Dermis blood vessel endothelial cell (primary cell): ENCODE measurements around the gene BCCIP. TPM values are rescaled to one million over a fixed set of nuclear protein-coding genes. Genes with fewer than 3 reads are reported as not detected.
A peak's percentile ranks its signal among the peaks of the same experiment; 100 is the strongest.

Source experiments
- DNase-seq: peaks from one replicate; pipeline ENCODE4 v3.0.0; 2010
- total RNA-seq: library from RNA; depleted of rRNA; stranded (reverse); fragments of >200 nt; gene quantifications from 2 replicates; pipeline ENCODE4 v1.2.3, GENCODE V29; 2014

BCCIP gene
- total RNA-seq: 46.1 and 61.8 TPM in 2 replicates

GRCh38 chr10:125822878-125823662 lies at the start of gene BCCIP, which contains the start of gene UROS:
BCCIP (plus strand) TSS chr10:125823546; CDS start chr10:125823558, 12 bp downstream.
UROS (minus strand) TSS chr10:125823258; CDS start chr10:125816499, 6,759 bp downstream.
- DNase-seq: peak; percentile 94

- peak; percentile 30 for DNase-seq
Observed at GRCh38 chr10:125773687-125774543, 49.4 kb upstream of the BCCIP start.

DNA sequence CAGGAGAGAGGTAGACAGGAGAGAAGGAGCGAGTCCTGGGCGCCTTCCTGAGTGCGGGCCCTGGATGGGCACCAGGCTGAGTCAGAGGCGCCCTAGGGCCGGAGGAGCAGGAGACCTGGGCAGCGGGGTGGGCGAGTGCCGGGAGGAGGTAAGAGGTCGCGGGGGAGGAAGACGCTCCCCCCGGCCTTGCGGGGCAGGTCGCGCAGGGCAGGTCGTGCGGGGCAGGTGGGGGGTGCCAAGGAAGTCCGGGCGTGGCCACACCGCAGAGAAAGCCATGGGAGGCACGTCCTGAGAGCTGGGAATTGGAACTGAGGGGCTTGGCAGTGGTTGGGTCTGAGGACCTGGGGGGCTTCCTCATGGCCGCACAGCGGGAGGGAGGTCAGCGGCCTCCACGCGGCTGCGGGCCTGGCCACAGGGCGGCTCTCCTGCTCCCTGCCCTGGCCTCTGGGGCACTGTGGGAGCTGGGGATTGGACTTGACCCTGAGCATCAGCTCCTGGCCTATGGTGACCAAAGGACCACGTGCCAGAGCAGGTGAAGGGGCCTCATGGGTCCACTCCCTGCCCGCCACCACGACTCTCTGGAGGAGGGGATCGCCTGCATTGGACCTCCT lies 48.7 kb upstream of the BCCIP start:
- no peak for DNase-seq

GRCh38 chr10:125775491-125776106 lies 47.7 kb upstream of the BCCIP start, which contains the start of gene MMP21:
MMP21 (minus strand) TSS chr10:125775821; CDS start chr10:125775821, 0 bp downstream.
- DNase-seq: no peak

GRCh38 chr10:125777806-125778205 lies 45.5 kb upstream of the BCCIP start:
- no peak for DNase-seq

DNA sequence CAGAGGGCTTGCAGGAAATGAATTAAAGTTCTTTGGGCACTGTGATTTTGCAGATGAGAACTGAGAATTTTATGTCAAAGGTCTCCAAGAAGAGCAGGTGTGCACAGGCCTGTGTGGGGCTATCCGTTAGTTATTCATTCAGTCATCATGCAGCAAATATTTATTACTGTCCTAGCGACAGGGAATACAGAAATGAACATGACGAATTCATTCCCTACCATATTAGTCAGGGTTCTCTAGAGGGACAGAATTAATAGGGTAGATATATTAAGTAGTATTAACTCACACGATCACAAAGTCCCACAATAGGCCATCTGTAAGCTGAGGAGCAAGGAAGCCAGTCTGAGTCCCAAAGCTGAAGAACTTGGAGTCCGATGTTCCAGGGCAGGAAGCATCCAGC lies 44.8 kb upstream of the BCCIP start:
- DNase-seq: no peak

DNA sequence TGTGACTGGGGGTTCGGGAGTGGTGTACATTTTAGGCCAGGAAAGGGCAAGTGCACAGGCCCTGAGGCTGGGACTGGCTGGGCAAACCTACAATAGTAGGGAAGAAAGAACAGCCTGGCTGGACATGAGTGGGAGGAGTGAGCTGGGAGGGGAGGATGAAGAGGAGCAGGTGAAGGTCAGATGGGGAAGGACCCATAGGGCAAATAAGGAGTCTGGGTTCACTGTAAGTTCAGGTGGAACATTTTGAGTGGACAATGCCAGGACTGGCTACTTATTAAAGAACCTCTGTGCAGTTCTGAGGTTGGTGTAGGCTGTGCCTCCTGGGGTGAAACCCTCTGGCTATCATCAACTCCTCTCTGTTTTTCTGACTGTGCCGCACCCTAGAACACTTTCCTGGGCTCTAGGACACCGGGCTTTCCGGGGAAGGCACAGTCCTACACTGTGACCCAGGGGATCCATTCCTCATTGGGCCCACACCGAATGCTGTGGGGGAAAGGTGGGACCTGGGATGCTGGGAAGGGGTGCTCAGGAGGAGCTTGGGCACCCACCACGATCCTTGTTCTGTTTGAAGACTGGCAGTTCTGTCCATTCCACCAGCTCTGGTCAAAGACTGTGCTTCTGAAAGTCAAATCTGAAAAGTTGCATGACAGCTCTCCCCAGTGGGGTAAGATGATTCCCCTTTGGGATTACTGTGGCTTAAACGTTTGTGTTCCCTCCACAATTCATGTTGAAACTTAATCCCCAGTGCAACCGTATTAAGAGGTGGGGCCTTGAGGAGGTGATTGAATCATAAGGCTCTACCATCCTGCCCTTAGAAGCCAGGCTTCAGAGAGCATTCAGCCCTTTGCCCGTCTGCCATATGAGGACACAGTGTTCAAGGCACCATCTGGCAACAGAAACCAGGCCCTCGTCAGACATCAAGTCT lies 43.7 kb upstream of the BCCIP start:
- no peak for DNase-seq

DNA sequence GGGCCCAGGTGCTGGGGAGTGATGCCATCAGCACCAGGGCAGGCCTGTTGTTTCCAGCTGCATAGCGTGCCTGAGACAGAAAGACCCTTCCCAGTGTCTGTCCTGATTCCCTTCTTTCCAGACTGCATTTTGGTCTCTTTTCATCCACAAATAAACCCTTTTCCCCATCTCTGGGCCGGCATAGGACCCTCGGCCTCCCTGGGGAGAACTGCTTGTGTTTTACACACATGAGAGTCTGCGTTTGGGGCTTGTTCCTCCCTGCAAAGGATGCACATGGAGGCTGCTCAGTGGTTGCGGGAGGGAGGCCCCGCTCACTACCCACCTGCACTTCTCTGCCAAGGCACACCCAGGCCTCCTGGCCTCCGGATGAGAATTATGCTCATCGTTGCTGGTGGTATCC lies 42.0 kb upstream of the BCCIP start:
- no peak for DNase-seq

DNA sequence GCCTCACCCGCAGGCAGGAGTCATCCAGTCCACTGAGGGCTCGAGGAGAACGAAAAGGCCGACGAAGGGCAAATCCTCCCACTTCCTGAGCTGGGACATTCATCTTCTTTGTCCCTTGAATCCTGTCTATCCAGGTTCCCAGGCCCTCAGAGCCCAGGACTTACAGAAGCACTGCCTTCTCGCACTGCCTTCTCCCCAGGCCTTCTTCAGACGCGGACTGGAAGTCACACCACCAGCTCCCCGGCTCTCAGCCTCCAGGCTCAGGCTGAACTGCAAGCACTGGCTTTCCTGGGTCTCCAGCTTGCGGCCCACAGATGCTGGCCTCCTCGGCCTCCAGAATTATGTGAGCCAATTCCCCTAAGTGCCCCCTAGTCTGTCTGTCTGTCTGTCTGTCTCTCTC lies 41.3 kb upstream of the BCCIP start:
- no peak for DNase-seq

- no peak for DNase-seq
Observed at GRCh38 chr10:125782616-125783015, 40.7 kb upstream of the BCCIP start.

GRCh38 chr10:125783408-125783807 lies 39.9 kb upstream of the BCCIP start:
- no peak for DNase-seq

DNA sequence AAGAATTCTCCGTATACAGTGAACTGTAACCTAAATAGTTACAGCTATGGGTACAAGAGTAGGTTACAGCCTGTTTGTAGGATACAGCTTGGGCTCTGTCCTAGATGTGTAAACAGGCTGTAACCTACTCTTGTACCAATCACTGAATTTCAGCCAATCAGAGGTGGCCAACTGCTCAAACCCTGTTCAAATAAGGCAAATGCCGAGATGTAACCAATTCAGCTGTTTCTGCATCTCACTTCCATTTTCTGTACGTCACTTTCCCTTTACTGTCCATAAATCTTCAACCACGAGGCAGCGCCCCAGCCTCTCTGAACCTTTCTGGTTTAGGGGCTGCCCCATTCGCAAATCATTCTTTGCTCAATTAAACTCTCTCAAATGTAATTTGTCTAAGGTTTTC lies 39.4 kb upstream of the BCCIP start:
- DNase-seq: no peak

DNA sequence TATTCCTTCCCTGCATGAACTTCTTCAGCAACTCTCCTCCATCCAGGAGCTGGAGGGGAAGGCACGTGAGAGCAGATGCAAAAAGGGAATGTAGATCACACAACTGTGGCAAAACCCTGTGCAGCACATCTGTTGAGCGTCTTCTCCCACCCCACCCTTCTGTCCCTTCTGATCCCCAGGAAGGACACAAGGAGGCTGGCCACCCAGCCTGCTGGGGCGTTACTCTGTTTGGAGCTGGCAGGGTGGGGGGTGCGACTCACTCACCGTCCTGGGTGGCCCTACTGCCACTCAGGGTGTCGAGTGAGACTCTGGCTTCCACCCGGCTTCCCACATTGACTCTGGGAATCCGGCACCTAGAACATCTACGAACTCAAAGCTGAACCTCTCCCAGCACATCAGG lies 37.6 kb upstream of the BCCIP start:
- no peak for DNase-seq

DNA sequence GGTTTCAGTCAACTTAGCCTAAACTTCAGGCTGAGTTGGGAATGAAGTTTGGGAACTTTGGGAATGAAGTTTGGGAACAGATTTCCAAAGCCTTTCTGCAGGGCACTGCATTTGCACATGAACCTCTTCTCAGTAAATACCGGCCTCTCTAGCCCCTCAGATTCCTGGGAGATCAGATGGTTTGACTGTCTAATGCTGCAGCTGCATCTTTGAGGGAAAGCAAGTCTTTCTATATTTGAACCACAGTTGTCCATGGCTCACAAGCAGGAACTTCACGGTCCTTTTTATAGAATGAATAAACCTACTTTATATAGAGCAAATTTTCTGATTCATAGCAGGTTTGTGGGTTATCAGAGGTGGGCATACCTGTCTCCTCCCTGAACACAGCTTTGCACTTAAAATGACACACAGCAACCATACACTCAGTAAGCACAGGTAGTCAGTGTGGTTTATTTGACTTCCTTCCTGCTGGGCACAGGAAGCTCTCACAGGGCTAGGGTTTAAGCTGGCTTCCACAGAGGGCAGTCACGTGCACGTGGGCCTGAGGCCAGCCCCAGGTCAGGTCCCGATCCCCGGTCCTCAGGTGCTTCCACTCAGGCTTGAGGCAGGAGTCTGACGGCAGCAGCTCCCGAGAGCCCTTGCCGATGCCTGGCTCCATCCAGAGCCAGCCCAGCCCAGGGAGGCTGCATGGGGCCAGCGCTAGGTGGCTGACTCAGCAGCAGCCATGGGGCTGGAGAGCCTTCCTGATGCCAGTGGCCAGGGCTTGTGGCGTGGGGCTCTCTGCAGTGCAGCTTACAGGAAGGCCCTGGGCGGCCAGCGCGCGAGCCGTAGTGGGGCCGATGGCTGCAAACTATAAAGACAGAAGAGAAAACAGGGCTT lies 35.0 kb upstream of the BCCIP start:
- DNase-seq: peak; percentile 13

GRCh38 chr10:125792342-125793300 lies 30.7 kb upstream of the BCCIP start:
- DNase-seq: no peak

- DNase-seq: no peak
Observed at GRCh38 chr10:125795128-125795527, 28.2 kb upstream of the BCCIP start.

DNA sequence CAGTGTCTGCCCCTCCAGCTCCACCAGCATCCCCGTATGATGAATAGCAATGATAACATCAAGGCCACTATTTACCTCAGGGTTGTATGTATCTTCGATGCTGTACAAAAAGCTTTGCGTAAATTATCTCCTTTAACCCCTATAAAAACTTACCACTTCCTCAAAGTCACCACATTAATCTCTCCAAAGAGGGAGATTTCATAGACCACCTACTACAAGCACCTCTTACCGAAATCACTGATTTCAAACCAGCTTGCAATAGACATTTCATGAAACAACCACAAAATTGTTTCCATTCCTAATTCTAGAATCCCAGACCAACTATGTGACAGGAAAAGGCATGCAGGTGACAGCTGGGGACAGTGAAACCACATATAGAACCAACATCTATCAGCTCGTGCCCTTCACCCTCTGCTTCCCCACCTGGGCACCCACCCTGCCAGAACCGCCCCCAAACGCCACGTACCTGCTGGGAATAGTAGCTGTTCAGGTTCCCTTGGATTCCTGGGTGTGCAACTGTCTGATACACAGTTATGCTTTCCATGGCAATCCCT lies 27.6 kb upstream of the BCCIP start:
- no peak for DNase-seq

GRCh38 chr10:125797424-125797823 lies 25.9 kb upstream of the BCCIP start:
- no peak for DNase-seq
